Peyer's patch (tissue), 4 donors: ENCODE data around the gene RPGRIP1.

Experiments
- POLR2A ChIP-seq, 2 donors: fragments of 450-650 bp; IDR thresholded peaks; one replicate each; pipeline ENCODE4 v1.5.1; 2017; ENCODE audit warnings: antibody characterized with exemption in 2 of 2, mild to moderate bottlenecking in 2 of 2, moderate library complexity in 2 of 2
- TF ChIP-seq, protein P1 (sequence below), 6 experiments: fragments of 450-650 bp in 4 of 6; fragments of 200-600 bp in 2 of 6; sonication (generic) in 1 of 6; IDR thresholded peaks; one replicate each; pipeline ENCODE4 v1.5.1; 2017 to 2019; ENCODE audit warnings: antibody characterized with exemption in 6 of 6, mild to moderate bottlenecking in 3 of 6, moderate library complexity in 1 of 6

GRCh38 chr14:21269252-21270046 lies 10.4 kb upstream of the RPGRIP1 start, which contains the start of gene HNRNPC:
- peak; percentile 93 to 96 for TF ChIP-seq POLR2A (IDR thresholded peaks at IDR 0.05)
- TF ChIP-seq, protein P1, sequence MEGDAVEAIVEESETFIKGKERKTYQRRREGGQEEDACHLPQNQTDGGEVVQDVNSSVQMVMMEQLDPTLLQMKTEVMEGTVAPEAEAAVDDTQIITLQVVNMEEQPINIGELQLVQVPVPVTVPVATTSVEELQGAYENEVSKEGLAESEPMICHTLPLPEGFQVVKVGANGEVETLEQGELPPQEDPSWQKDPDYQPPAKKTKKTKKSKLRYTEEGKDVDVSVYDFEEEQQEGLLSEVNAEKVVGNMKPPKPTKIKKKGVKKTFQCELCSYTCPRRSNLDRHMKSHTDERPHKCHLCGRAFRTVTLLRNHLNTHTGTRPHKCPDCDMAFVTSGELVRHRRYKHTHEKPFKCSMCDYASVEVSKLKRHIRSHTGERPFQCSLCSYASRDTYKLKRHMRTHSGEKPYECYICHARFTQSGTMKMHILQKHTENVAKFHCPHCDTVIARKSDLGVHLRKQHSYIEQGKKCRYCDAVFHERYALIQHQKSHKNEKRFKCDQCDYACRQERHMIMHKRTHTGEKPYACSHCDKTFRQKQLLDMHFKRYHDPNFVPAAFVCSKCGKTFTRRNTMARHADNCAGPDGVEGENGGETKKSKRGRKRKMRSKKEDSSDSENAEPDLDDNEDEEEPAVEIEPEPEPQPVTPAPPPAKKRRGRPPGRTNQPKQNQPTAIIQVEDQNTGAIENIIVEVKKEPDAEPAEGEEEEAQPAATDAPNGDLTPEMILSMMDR (IDR thresholded peaks at IDR 0.05), result no peak
